Sigmoid colon (tissue), 7 donors: ENCODE data around the gene TXNRD3. TPM values are rescaled to one million over a fixed set of nuclear protein-coding genes. Genes with fewer than 3 reads are reported as not detected.

Source experiments
- DNase-seq: peaks from one replicate; pipeline ENCODE4 v3.0.0-alpha.2; 2019
- H3K27ac ChIP-seq, 4 donors: fragments of 200-600 bp; sonication (generic); one replicate each; pipeline ENCODE4 v1.5.1; 2016 to 2019; ENCODE audit warnings: mild to moderate bottlenecking in 1 of 4
- H3K27me3 ChIP-seq, 3 donors: fragments of 200-600 bp; sonication (generic); one replicate each; pipeline ENCODE4 v1.5.1; 2019; ENCODE audit warnings: mild to moderate bottlenecking in 1 of 3
- H3K36me3 ChIP-seq, 4 donors: fragments of 200-600 bp; sonication (generic); one replicate each; pipeline ENCODE4 v1.5.1; 2016 to 2019
- H3K4me1 ChIP-seq, 4 donors: fragments of 200-600 bp; sonication (generic); one replicate each; pipeline ENCODE4 v1.5.1; 2017 to 2019
- H3K4me3 ChIP-seq, 4 donors: fragments of 200-600 bp; sonication (generic); one replicate each; pipeline ENCODE4 v1.5.1; 2017 to 2019; ENCODE audit warnings: mild to moderate bottlenecking in 2 of 4, moderate library complexity in 1 of 4
- H3K9me3 ChIP-seq, 4 donors: fragments of 200-600 bp in 3 of 4; sonication (generic) in 3 of 4; one replicate each; pipeline versions ENCODE4 v1.5.1 to v1.6.1; 2013 to 2019
- CTCF ChIP-seq, 4 experiments: fragments of 450-650 bp in 3 of 4; fragments of 200-600 bp in 1 of 4; IDR thresholded peaks; one replicate each; pipeline ENCODE4 v1.5.1; 2016 to 2019; ENCODE audit warnings: antibody characterized with exemption in 4 of 4, mild to moderate bottlenecking in 3 of 4, moderate library complexity in 2 of 4
- EP300 ChIP-seq, 4 donors: sonication (generic); formaldehyde crosslinking; IDR thresholded peaks; one replicate each; pipeline ENCODE4 v1.6.1; 2017; ENCODE audit warnings: antibody characterized with exemption in 4 of 4
- POLR2A ChIP-seq, 2 donors: fragments of 450-650 bp; IDR thresholded peaks; one replicate each; pipeline ENCODE4 v1.6.1; 2016; ENCODE audit warnings: antibody characterized with exemption in 2 of 2, mild to moderate bottlenecking in 2 of 2, moderate library complexity in 2 of 2
- POLR2AphosphoS5 ChIP-seq, 4 donors: sonication (generic); formaldehyde crosslinking; IDR thresholded peaks; one replicate each; pipeline ENCODE4 v1.6.1; 2017; ENCODE audit warnings: antibody characterized with exemption in 4 of 4
- WGBS, 2 donors: extraction: QIAGEN DNeasy Blood & Tissue Kit; methylation state at CpG; one replicate each; pipeline ENCODE4 v1.1.7; 2013; 5-methylcytosine and 5-hydroxymethylcytosine counted together
- intact Hi-C: fragments of 100-400 bp; cut with DNase I; formaldehyde crosslinking; loops from one replicate; pipeline ENCODE4 v1.15.1; 2023
- polyA plus RNA-seq, 3 donors: library from polyadenylated mRNA; stranded (reverse); fragments of 200-250 nt; gene quantifications; one replicate each; pipeline ENCODE4 v1.2.3, GENCODE V29; 2013
- total RNA-seq, 4 donors: library from RNA; depleted of rRNA; stranded (reverse); fragments of >200 nt; gene quantifications; one replicate each; pipeline ENCODE4 v1.1.0, GENCODE V29; 2016
- donor health status: healthy with polysubstance abuse.
- donor health status: Bipolar disorder and iron deficiency.
- donor health status: healthy.

Gene TXNRD3
- total and polyA plus RNA-seq, 7 donors, result 2.5 to 21.4 (median 13.2) TPM

DNA sequence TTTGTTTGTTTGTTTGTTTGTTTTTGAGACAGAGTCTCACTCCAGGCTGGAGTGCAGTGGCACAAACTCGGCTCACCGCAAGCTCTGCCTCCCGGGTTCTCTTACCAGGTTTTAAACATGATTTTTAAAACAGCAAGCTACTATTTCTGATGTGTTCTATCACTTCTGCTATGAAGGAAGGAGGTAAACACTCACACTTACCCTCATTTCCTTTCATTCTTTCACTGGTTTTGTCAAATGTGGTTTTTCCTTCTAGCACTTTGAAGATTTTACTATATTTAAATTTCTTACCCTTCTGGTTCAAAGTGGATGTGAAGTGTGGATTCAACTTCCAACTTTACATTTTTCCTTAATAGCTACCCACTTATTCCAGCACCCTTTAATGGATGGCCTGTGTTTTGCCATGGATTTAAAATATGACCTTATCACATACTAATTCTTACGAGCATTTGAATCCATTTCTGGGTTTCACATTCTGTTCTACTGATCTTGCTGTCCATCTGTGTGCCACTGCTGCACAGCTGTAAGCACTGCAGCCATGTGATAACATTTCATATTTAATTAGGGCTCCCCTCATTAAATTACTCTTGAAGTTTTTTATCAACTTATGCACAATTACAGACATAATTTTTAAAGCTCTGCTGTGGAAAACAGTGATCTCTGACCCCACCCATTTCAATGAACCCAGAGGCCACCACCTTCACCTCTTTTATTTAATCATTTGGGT is 42.3 kb downstream of the TXNRD3 start:
- Histone ChIP-seq H3K4me1 (no peaks in the 10 kb centered on the region), H3K9me3 (no peaks in the 10 kb centered on the region), H3K27ac (no peak overlapping the region), H3K27me3 (no peaks in the 10 kb centered on the region), H3K4me3 (no peak overlapping the region), H3K36me3 (peaks cover 12 to 53% (median 28%) of the 10 kb centered on the region in 4 donors)
- intact Hi-C loops, result no loop called here
- no peak for DNase-seq
- TF ChIP-seq POLR2AphosphoS5 (IDR thresholded peaks at IDR 0.05), result no peak
- no peak for TF ChIP-seq CTCF (IDR thresholded peaks at IDR 0.05)
- no peak for TF ChIP-seq EP300 (IDR thresholded peaks at IDR 0.05)
- no peak for TF ChIP-seq POLR2A (IDR thresholded peaks at IDR 0.05)
- WGBS, 2 donors, result 71 to 91% methylated on average over 4 of the region's 4 CpGs

GRCh38 chr3:126609909-126610308 is 45.0 kb downstream of the TXNRD3 start:
- no peaks in the 10 kb centered on the region for H3K4me1 ChIP-seq
- H3K27ac ChIP-seq, result no peak overlapping the region
- H3K4me3 ChIP-seq, result no peak overlapping the region
- no peaks in the 10 kb centered on the region for H3K9me3 ChIP-seq
- peaks cover 19 to 72% (median 38%) of the 10 kb centered on the region in 4 donors for H3K36me3 ChIP-seq
- no peak for DNase-seq
- no peak for TF ChIP-seq CTCF (IDR thresholded peaks at IDR 0.05)
- TF ChIP-seq EP300 (IDR thresholded peaks at IDR 0.05), result no peak
- no peak for TF ChIP-seq POLR2AphosphoS5 (IDR thresholded peaks at IDR 0.05)
- no peak for TF ChIP-seq POLR2A (IDR thresholded peaks at IDR 0.05)
- 94 to 98% methylated on average over 2 of the region's 2 CpGs for WGBS, 2 donors
- no peaks in the 10 kb centered on the region for H3K27me3 ChIP-seq
- intact Hi-C loops, result no loop called here

DNA sequence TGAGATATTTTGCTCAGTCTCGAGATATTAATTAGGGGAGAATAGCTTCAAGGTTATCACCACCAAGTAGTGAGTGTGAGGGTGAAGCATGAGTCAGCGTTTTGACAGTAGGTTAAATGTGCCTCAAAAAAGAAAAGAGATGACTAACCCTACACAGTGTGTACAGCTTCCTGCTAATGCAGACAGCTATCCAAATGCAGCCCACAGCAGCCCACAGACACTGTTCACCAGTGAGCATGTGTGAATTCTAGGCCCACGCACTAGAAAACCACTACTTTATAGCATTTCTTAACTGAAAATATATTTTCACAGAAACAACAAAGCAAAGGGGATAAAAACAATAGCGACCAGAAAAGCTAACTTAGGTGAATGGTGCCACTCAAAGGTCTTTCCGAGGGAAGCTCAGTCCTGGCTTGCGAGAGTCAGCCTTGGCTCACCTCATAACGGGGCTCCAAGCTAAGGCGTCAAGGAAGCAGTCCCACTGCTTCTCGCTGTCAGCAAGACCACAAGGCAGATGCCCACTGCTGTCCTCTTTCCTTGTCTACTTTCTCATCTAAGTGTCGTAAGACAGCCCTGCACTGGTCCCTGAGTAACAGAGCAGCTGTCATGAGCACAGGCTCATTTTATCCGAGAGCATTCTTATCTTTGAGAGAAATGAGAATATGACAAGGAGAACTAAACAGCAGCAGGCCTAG is 47.6 kb downstream of the TXNRD3 start:
- Histone ChIP-seq H3K36me3 (peaks cover 19 to 70% (median 40%) of the 10 kb centered on the region in 4 donors), H3K27me3 (no peaks in the 10 kb centered on the region), H3K27ac (no peak overlapping the region), H3K4me3 (no peak overlapping the region), H3K4me1 (no peaks in the 10 kb centered on the region), H3K9me3 (no peaks in the 10 kb centered on the region)
- TF ChIP-seq POLR2A (IDR thresholded peaks at IDR 0.05) (no peak), EP300 (IDR thresholded peaks at IDR 0.05) (no peak), CTCF (IDR thresholded peaks at IDR 0.05) (no peak)
- WGBS, 2 donors, result 78 to 89% methylated on average over 11 of the region's 11 CpGs
- DNase-seq, result no peak
- intact Hi-C loops, result no loop called here

- Histone ChIP-seq H3K9me3 (no peaks in the 10 kb centered on the region), H3K27me3 (no peaks in the 10 kb centered on the region), H3K27ac (no peak overlapping the region), H3K4me3 (no peak overlapping the region), H3K36me3 (peaks cover 14 to 63% (median 40%) of the 10 kb centered on the region in 4 donors), H3K4me1 (no peaks in the 10 kb centered on the region)
- intact Hi-C loops, result no loop called here
- 86 to 89% methylated on average over 3 of the region's 3 CpGs for whole genome bisulfite sequencing, 2 donors
- TF ChIP-seq CTCF (IDR thresholded peaks at IDR 0.05) (no peak), POLR2AphosphoS5 (IDR thresholded peaks at IDR 0.05) (no peak), EP300 (IDR thresholded peaks at IDR 0.05) (no peak), POLR2A (IDR thresholded peaks at IDR 0.05) (no peak)
- DNase-seq, result no peak
Observed at GRCh38 chr3:126606001-126606400, 48.9 kb downstream of the TXNRD3 start.
